HepG2 (cell line): ENCODE measurements around the gene PAK3. TPM values are rescaled to one million over a fixed set of nuclear protein-coding genes. Genes with fewer than 3 reads are reported as not detected.
A peak's percentile ranks its signal among the peaks of the same experiment; 100 is the strongest.

Source experiments
- ATAC-seq: fragments of 200-7000 bp; cut with Tn5 transposase; 3 replicates; pipeline ENCODE4 v1.9.1; 2020; ENCODE audit warnings: mild to moderate bottlenecking, moderate library complexity
- BruUV-seq: library from RNA; stranded (reverse); fragments of 400-500 nt; replicated peaks from 2 replicates; lab custom pipeline; 2021; lab: Mats Ljungman, UMichigan
- CTCF ChIA-PET: fragments of 300-600 bp; formaldehyde crosslinking; extraction: SDS; loops from one replicate; lab custom pipeline; 2021; ENCODE audit warnings: low total read pairs, inconsistent platforms, low intra/inter-chr PET ratio; lab: Yijun Ruan, JAX
- POLR2A ChIA-PET: fragments of 350-600 bp; sonication (Branson Sonifier 250); formaldehyde crosslinking; loops from one replicate; lab custom pipeline; 2020; ENCODE audit warnings: antibody characterized with exemption, inconsistent platforms; lab: Yijun Ruan, JAX
- DNase-seq: peaks from one replicate; pipeline ENCODE4 v3.0.0-alpha.2; 2015; ENCODE audit warnings: low spot score
- FAIRE-seq: peaks from 3 replicates; lab custom pipeline; 2011; peaks lifted over from hg19 to GRCh38; lab: Jason Lieb, UNC
- H2AFZ ChIP-seq: one replicate; pipeline ENCODE4 v1.6.1; 2011; ENCODE audit warnings: low read length, inconsistent platforms
- H3K27ac ChIP-seq: fragments of 300-600 bp; 3 replicates; pipeline ENCODE4 v1.8.0; 2011; ENCODE audit warnings: mixed run types, mild to moderate bottlenecking, mixed read lengths, low read length, inconsistent platforms; ENCODE audit not compliant: insufficient read depth; ENCODE audit errors: extremely low read length
- H3K27me3 ChIP-seq, 2 experiments: fragments of 200-600 bp in 1 of 2; 2 replicates in 1 of 2; 3 replicates in 1 of 2; pipeline versions ENCODE4 v1.6.0 to v1.8.0; 2011; ENCODE audit warnings: low read length in 2 of 2, mild to moderate bottlenecking in 2 of 2, moderate library complexity in 2 of 2, inconsistent platforms in 1 of 2; ENCODE audit not compliant: insufficient read depth in 2 of 2, control insufficient read depth in 1 of 2
- H3K36me3 ChIP-seq, 2 experiments: fragments of 200-600 bp in 1 of 2; replicated peaks in 1 of 2; 2 replicates in 1 of 2; 3 replicates in 1 of 2; pipeline versions ENCODE4 v1.5.1 to v1.8.0; 2011; ENCODE audit warnings: low read length in 2 of 2, inconsistent platforms in 1 of 2; ENCODE audit not compliant: insufficient read depth in 2 of 2, control insufficient read depth in 1 of 2
- H3K4me1 ChIP-seq: 2 replicates; pipeline ENCODE4 v1.5.1; 2012; ENCODE audit warnings: low read length, inconsistent platforms; ENCODE audit not compliant: insufficient read depth
- H3K4me2 ChIP-seq: 2 replicates; pipeline ENCODE4 v1.6.0; 2011; ENCODE audit warnings: low read depth, low read length, inconsistent platforms
- H3K4me3 ChIP-seq, 3 experiments: fragments of 200-600 bp in 1 of 3; sonication (generic), shearing (Covaris generic) in 1 of 3; replicated peaks in 1 of 3; 2 replicates each; pipeline ENCODE4 v1.5.1; 2011 to 2016; ENCODE audit warnings: low read length in 3 of 3, inconsistent platforms in 2 of 3, low read depth in 2 of 3, mild to moderate bottlenecking in 2 of 3, control low read depth in 1 of 3, mixed read lengths in 1 of 3; ENCODE audit not compliant: insufficient read depth in 1 of 3
- H3K79me2 ChIP-seq: one replicate; pipeline ENCODE4 v1.6.1; 2011; ENCODE audit warnings: low read length, inconsistent platforms; ENCODE audit not compliant: insufficient read depth
- H3K9ac ChIP-seq: 2 replicates; pipeline ENCODE4 v1.6.0; 2011; ENCODE audit warnings: mild to moderate bottlenecking, low read depth, low read length, inconsistent platforms; ENCODE audit not compliant: insufficient read depth
- H3K9me3 ChIP-seq: 2 replicates; pipeline ENCODE4 v1.5.1; 2012; ENCODE audit warnings: mild to moderate bottlenecking, low read length
- H4K20me1 ChIP-seq: 2 replicates; pipeline ENCODE4 v1.6.0; 2011; ENCODE audit warnings: inconsistent platforms, mild to moderate bottlenecking, low read length, moderate library complexity; ENCODE audit not compliant: insufficient read depth
- MAFF ChIP-seq: IDR thresholded peaks from 2 replicates; pipeline ENCODE4 v1.6.1; 2011; ENCODE audit warnings: low read depth, low read length, improper control_type of control experiment
- MAFK ChIP-seq, 2 experiments: IDR thresholded peaks in 1 of 2; conservative IDR thresholded peaks in 1 of 2; 2 replicates each; pipeline ENCODE4 v1.6.1; 2011; ENCODE audit warnings: improper control_type of control experiment in 2 of 2, low read length in 2 of 2
- RFX5 ChIP-seq: IDR thresholded peaks from 2 replicates; pipeline ENCODE4 v1.6.1; 2011; ENCODE audit warnings: low read depth, low read length, improper control_type of control experiment
- YY1 ChIP-seq: IDR thresholded peaks from 2 replicates; pipeline ENCODE4 v1.6.1; 2011; ENCODE audit warnings: low read length, low read depth, moderate library complexity, mild to moderate bottlenecking; ENCODE audit not compliant: insufficient read depth, insufficient replicate concordance
- ZNF256 ChIP-seq: sonication (generic); formaldehyde crosslinking; conservative IDR thresholded peaks from 2 replicates; pipeline ENCODE4 v1.4.0; 2020; ENCODE audit warnings: missing genetic modification reagents
- ZNF331 ChIP-seq: sonication (generic); formaldehyde crosslinking; IDR thresholded peaks from 2 replicates; pipeline ENCODE4 v1.4.0; 2020; ENCODE audit warnings: missing genetic modification reagents
- WGBS: methylation state at CpG from one replicate; pipeline ENCODE4 v1.1.6; 2017; ENCODE audit warnings: low lambda C conversion rate; 5-methylcytosine and 5-hydroxymethylcytosine counted together
- in situ Hi-C: cut with HindIII; loops from 2 replicates; pipeline ENCODE4 v1.10.0; 2017; ENCODE audit warnings: low pct_unique_long_range_greater_than_20kb; ENCODE audit not compliant: extremely low pct_ligation_motif_present
- intact Hi-C: fragments of 100-400 bp; cut with micrococcal nuclease; formaldehyde crosslinking; loops from one replicate; pipeline ENCODE4 v1.10.0; 2022; ENCODE audit not compliant: unreplicated experiment
- polyA plus RNA-seq, 8 experiments: library from polyadenylated mRNA; depleted of rRNA in 3 of 8; stranded (reverse) in 7 of 8; unstranded in 1 of 8; fragments of >200 nt; fragmentation: Illumina TruSeq in 4 of 8; extraction: Trizol in 4 of 8; gene quantifications; 2 replicates each; pipeline versions ENCODE4 v1.2.1 to v1.2.3, GENCODE V29; 2011 to 2016; ENCODE audit warnings: low read depth in 4 of 8, missing spikeins in 1 of 8, mixed read lengths in 1 of 8; ENCODE audit not compliant: insufficient read depth in 1 of 8
- total RNA-seq, 5 experiments: library from RNA; depleted of rRNA; stranded (reverse); fragments of >200 nt; fragmentation: Illumina TruSeq; extraction: Trizol; gene quantifications; 2 replicates each; pipeline ENCODE4 v1.2.3, GENCODE V29; 2016; ENCODE audit warnings: low read depth in 1 of 5

Gene PAK3
- total and polyA plus RNA-seq, 2 of the 13 experiments (the other 11 are each of a cell fraction or from before 2014, with no cell fraction given) = not detected

DNA sequence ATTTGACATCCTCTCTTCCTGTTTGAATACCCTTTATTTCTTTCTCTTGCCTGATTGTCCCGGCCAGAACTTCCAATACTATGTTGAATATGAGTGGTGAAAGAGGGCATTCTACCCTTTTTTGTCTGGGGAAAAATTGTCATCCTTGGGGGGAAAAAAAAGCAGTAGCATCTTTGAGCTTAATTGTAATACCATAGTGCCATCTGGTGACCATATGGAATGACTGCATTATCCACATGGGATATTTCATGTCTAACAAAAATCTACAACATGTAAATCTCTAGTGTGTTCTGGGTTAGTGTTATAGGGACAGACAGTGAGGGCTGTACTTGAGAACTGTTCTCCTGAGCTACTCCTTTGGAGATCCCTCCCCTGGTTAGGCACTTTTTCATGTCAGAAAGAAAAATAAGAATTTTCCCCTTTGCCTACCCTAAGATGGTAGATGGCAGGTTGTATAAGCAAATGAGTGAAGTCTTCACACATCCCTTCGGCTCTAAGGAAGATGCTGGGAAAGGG lies 148.3 kb downstream of the PAK3 start (continued):
- TF ChIP-seq YY1 (no peak), ZNF256 (CRISPR knock-in tag) (no peak)
- TF ChIP-seq, all 625 proteins: peak for 2

DNA sequence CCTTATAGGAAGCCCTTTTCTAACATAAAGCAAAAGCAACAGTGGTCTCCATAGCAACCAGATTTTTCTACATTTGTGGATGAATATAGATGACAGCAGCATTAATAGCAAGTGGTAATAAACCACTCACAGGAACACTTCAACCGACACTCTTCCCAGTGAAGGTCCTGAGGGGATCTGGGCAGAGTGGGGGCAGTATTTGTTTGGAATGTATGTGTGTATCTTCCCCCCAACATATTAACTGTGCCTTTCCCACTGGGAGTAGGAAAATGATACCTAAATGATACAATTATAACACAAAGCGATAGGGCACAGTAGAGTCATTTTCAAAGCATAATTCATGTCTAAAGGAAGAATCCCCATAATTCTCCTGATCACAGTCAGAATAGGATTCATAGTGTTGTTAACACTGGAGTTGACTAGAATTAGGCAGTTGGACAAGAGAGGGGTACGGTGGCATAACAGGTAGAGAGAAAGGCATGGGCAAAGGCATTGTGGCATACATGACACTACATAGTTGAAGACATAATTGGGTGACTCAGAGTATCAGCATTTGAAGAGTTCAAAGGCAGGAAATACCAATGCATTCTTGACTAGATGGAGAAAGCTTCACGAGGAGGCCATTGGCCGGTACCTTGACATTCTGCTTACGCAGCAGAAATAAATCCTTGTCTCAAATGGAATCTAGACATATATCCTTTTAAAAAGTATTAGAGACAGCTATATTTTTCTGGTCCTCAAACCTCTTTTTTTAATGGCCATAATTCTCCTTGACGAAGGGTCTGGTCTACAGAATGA lies 159.1 kb downstream of the PAK3 start:
- intact Hi-C loops = no loop called here
- no peak for ATAC-seq
- Histone ChIP-seq H2AFZ (no peak overlapping the region), H3K9me3 (no peaks in the 10 kb centered on the region), H3K9ac (no peak overlapping the region), H3K27ac (no peak overlapping the region), H3K4me3 (no peak overlapping the region), H3K4me2 (no peak overlapping the region)
- POLR2A ChIA-PET = no interaction called here
- no TSS peak for BruUV-seq
- WGBS = 51% methylated on average over 7 of the region's 7 CpGs
- TF ChIP-seq MAFK (conservative IDR thresholded peaks at IDR 0.05 in 1 of 2, IDR thresholded peaks at IDR 0.05 in 1 of 2; ENCODE audit: low read length in 2 of 2) (peak; percentile 63 to 81), ZNF331 (no peak), RFX5 (no peak), MAFF (peak; percentile 78)
- TF ChIP-seq, all 625 proteins: peak for 2
- Histone ChIP-seq H3K27me3 (no peaks in the 10 kb centered on the region), H3K36me3 (no peaks in the 10 kb centered on the region), H4K20me1 (no peaks in the 10 kb centered on the region), H3K4me1 (no peaks in the 10 kb centered on the region), H3K79me2 (no peaks in the 10 kb centered on the region)
- DNase-seq = no peak
- CTCF ChIA-PET = no interaction called here
- no peak for FAIRE-seq
- in situ Hi-C loops = no loop called here
